ENCODE data around the gene ANXA8L1.
"Not testable (repeated sequence)": the region's sequence is repeated elsewhere in the genome, so short reads cannot be mapped to it uniquely, and the experiment has no call there.

DNA sequence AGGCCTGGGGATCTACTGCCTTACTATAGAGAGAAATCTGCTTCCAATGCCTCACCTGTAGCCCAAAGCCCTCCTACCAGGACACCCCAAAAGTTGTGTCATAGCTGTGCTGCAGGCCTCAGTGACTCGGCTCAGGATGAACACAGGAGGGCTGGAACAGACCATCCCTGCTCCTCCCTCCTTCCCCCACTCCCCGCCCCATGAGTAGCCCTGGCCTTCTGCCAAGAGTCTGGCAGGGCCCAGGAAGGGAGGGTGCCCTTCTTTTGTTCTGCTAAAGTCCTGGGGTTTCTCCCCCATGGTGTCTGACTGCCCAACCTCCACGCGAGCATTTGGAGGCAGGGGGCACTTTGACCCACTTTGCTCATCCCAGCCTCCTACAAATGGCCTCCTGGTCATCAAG is 65.4 kb downstream of the ANXA8L1 start:
- not testable (repeated sequence) for TF ChIP-seq EZH2 (IDR thresholded peaks at IDR 0.05; ENCODE audit: low read length)
- TF ChIP-seq, protein P1, sequence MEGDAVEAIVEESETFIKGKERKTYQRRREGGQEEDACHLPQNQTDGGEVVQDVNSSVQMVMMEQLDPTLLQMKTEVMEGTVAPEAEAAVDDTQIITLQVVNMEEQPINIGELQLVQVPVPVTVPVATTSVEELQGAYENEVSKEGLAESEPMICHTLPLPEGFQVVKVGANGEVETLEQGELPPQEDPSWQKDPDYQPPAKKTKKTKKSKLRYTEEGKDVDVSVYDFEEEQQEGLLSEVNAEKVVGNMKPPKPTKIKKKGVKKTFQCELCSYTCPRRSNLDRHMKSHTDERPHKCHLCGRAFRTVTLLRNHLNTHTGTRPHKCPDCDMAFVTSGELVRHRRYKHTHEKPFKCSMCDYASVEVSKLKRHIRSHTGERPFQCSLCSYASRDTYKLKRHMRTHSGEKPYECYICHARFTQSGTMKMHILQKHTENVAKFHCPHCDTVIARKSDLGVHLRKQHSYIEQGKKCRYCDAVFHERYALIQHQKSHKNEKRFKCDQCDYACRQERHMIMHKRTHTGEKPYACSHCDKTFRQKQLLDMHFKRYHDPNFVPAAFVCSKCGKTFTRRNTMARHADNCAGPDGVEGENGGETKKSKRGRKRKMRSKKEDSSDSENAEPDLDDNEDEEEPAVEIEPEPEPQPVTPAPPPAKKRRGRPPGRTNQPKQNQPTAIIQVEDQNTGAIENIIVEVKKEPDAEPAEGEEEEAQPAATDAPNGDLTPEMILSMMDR (optimal IDR thresholded peaks at IDR 0.05 in 1 of 3, IDR thresholded peaks at IDR 0.05 in 1 of 3, conservative IDR thresholded peaks at IDR 0.05 in 1 of 3; ENCODE audit: extremely low read depth in 1 of 3, insufficient read depth in 2 of 3, low read length in 3 of 3), result not testable (repeated sequence)

Data from keratinocyte (primary cell).